ENCODE results near the gene FRS3. TPM values are rescaled to one million over a fixed set of nuclear protein-coding genes. Genes with fewer than 3 reads are reported as not detected.

FRS3 gene
- total RNA-seq, 2 donors from 2014 or later, result 5.2 to 6.9 TPM

- peaks cover 6% of the 10 kb centered on the region for H3K4me1 Mint-ChIP-seq
- no peaks in the 10 kb centered on the region for H3K36me3 Mint-ChIP-seq (ENCODE audit: low read depth)
- no peaks in the 10 kb centered on the region for H3K27me3 Mint-ChIP-seq
- no peak overlapping the region for H3K4me3 Mint-ChIP-seq
- no peak for DNase-seq
- ATAC-seq, result no peak
- no peaks in the 10 kb centered on the region for H3K9me3 ChIP-seq (ENCODE audit: control insufficient read depth, low read length, poor library complexity, severe bottlenecking)
- no peak overlapping the region for H3K27ac Mint-ChIP-seq
These were observed 40.7 kb downstream of the FRS3 start for GRCh38 chr6:41739041-41739440.

DNA sequence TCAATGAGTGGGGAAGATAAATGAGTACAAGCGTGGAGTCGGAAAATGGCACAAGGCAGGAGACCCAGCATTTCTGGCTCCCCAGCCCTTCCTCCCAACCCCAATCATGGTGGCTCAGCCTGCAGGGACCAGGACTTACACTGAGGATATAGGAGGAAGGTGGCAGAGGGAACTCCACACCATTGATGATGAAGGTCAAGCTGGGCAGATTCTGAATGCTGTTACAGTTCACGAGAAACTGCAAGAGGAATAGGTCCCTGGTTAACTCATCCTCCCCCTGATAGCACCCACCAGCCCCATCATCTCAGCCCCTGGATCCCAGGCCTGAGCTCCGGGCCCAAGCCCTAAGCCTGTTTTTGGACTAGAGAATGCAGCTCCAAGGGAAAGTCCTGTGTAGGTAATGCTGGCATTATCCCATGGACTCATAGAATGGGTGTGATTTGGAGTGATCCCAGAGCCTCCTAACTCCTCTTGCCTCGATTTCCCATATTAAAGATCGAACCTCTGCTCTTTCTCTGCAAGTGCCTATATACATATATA lies 42.0 kb downstream of the FRS3 start:
- Mint-ChIP-seq H3K27ac (no peak overlapping the region), H3K36me3 (ENCODE audit: low read depth) (no peaks in the 10 kb centered on the region), H3K4me1 (peaks cover 13% of the 10 kb centered on the region), H3K4me3 (no peak overlapping the region), H3K27me3 (no peaks in the 10 kb centered on the region)
- no peak for DNase-seq
- H3K9me3 ChIP-seq (ENCODE audit: control insufficient read depth, low read length, poor library complexity, severe bottlenecking), result no peaks in the 10 kb centered on the region
- ATAC-seq, result no peak

GRCh38 chr6:41736800-41737555 lies 42.7 kb downstream of the FRS3 start:
- H3K9me3 ChIP-seq (ENCODE audit: control insufficient read depth, low read length, poor library complexity, severe bottlenecking), result no peaks in the 10 kb centered on the region
- no peaks in the 10 kb centered on the region for H3K36me3 Mint-ChIP-seq (ENCODE audit: low read depth)
- no peaks in the 10 kb centered on the region for H3K27me3 Mint-ChIP-seq
- no peak overlapping the region for H3K27ac Mint-ChIP-seq
- no peak overlapping the region for H3K4me3 Mint-ChIP-seq
- DNase-seq (no peak), ATAC-seq (no peak)
- H3K4me1 Mint-ChIP-seq, result peaks cover 18% of the 10 kb centered on the region

DNA sequence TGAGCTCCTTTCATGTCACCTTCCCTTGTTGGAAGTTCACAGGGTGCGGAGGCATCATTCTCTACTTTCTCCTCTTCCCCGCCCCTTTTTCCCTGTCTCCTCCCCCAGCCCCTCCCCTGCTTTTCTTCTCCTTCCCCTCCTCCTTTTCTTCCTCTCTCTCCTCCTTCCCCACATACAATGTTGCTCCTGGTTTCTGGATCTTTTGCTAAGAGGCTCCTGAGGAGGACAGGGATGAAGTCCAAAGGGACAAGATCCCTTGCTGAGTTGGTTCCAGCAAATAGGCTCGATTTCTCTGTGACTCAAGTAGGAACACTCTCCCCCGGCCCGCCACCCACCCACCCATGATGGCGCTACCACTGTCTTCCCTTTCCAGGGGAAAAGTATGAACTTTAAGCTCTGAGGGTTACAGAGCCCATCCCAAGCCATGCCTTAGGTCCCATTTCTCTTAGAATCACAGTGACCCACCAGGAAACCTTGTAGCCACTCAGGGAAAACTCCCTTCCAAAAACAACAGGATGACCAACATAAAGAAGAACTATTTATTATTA lies 43.4 kb downstream of the FRS3 start:
- Mint-ChIP-seq H3K27me3 (no peaks in the 10 kb centered on the region), H3K4me1 (peaks cover 16% of the 10 kb centered on the region), H3K27ac (no peak overlapping the region), H3K36me3 (ENCODE audit: low read depth) (no peaks in the 10 kb centered on the region), H3K4me3 (peak overlapping the region; percentile 87)
- no peaks in the 10 kb centered on the region for H3K9me3 ChIP-seq (ENCODE audit: control insufficient read depth, low read length, poor library complexity, severe bottlenecking)
- DNase-seq (no peak), ATAC-seq (no peak)

GRCh38 chr6:41735427-41736185 lies 44.1 kb downstream of the FRS3 start, which contains the start of gene TFEB:
TSS of gene TFEB (minus strand) at chr6:41735608. CDS start at chr6:41691213, 44,395 bp downstream.
- no peaks in the 10 kb centered on the region for H3K9me3 ChIP-seq (ENCODE audit: control insufficient read depth, low read length, poor library complexity, severe bottlenecking)
- peak; percentile 89 to 95 (median 91) for DNase-seq
- H3K27ac Mint-ChIP-seq, result no peak within 1 kb of the TSS
- peaks cover 20% of the 10 kb centered on the region for H3K4me1 Mint-ChIP-seq
- peak; percentile 80 for ATAC-seq
- H3K36me3 Mint-ChIP-seq (ENCODE audit: low read depth), result no peaks in the 10 kb centered on the region
- H3K4me3 Mint-ChIP-seq, result peak within 1 kb of the TSS; percentile 87
- H3K27me3 Mint-ChIP-seq, result no peaks in the 10 kb centered on the region

GRCh38 chr6:41734666-41735426 lies 44.9 kb downstream of the FRS3 start:
- DNase-seq (peak; percentile 35 to 67 (median 63)), ATAC-seq (peak; percentile 23)
- no peaks in the 10 kb centered on the region for H3K9me3 ChIP-seq (ENCODE audit: control insufficient read depth, low read length, poor library complexity, severe bottlenecking)
- Mint-ChIP-seq H3K36me3 (ENCODE audit: low read depth) (no peaks in the 10 kb centered on the region), H3K4me3 (peak overlapping the region; percentile 87), H3K27ac (no peak overlapping the region), H3K27me3 (no peaks in the 10 kb centered on the region), H3K4me1 (peaks cover 26% of the 10 kb centered on the region)

DNA sequence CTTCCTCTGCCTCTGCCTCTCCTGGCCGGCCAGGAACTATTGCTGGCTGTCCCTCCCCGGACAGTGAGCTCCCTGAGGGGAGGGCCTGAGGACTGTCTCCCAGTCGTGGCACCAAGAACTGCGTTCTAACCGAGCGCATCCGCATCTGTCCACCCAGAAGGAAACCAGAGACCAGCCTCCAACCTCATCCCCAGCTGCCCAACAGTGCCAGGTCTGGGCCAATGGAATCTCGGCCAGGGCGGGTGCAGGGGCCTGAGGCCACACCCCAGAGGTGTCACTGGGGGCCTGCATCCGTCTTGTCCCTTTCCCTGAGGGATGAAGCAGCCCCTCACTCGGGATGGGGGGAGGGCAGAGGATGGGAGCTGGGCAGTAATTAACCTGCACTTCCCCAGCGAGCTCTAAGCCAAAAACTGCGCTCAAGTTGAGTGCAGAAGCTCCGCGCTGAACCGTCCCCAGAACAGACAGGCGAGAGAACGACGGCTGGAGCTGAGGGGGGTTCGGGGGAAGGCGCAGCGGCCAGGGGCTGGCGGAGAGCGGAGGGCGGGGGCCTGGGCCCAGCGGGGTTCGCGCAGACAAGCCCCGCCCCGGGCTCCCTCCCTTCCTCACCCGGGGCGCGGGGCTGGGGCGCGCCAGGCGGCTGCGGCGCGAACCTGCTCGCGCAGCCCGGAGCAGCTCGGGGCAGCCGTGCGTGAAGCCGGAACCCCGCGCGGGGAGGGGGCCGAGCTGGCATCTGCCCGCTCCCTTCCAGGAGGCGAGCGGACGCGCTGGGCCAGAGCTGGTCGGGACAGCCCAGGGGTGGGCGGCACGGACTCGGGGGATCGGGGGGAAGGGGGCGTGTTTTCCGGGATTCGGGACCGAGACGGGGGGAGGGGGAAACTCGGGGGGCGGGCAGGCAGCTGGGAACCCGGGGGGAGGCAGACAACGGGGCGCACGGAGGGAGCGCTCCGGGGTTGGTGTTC lies 45.7 kb downstream of the FRS3 start:
- ATAC-seq, result peak; percentile 68
- Mint-ChIP-seq H3K4me1 (peaks cover 27% of the 10 kb centered on the region), H3K36me3 (ENCODE audit: low read depth) (no peaks in the 10 kb centered on the region), H3K4me3 (peak overlapping the region; percentile 87), H3K27ac (peak overlapping the region; percentile 92), H3K27me3 (no peaks in the 10 kb centered on the region)
- H3K9me3 ChIP-seq (ENCODE audit: control insufficient read depth, low read length, poor library complexity, severe bottlenecking), result no peaks in the 10 kb centered on the region
- peak; percentile 60 to 73 (median 70) for DNase-seq

- no peaks in the 10 kb centered on the region for H3K36me3 Mint-ChIP-seq (ENCODE audit: low read depth)
- no peaks in the 10 kb centered on the region for H3K9me3 ChIP-seq (ENCODE audit: control insufficient read depth, low read length, poor library complexity, severe bottlenecking)
- no peaks in the 10 kb centered on the region for H3K27me3 Mint-ChIP-seq
- ATAC-seq (no peak), DNase-seq (no peak)
- peak overlapping the region; percentile 92 for H3K27ac Mint-ChIP-seq
- peaks cover 28% of the 10 kb centered on the region for H3K4me1 Mint-ChIP-seq
- peak overlapping the region; percentile 87 for H3K4me3 Mint-ChIP-seq
These were observed 46.4 kb downstream of the FRS3 start for GRCh38 chr6:41733360-41733706.

DNA sequence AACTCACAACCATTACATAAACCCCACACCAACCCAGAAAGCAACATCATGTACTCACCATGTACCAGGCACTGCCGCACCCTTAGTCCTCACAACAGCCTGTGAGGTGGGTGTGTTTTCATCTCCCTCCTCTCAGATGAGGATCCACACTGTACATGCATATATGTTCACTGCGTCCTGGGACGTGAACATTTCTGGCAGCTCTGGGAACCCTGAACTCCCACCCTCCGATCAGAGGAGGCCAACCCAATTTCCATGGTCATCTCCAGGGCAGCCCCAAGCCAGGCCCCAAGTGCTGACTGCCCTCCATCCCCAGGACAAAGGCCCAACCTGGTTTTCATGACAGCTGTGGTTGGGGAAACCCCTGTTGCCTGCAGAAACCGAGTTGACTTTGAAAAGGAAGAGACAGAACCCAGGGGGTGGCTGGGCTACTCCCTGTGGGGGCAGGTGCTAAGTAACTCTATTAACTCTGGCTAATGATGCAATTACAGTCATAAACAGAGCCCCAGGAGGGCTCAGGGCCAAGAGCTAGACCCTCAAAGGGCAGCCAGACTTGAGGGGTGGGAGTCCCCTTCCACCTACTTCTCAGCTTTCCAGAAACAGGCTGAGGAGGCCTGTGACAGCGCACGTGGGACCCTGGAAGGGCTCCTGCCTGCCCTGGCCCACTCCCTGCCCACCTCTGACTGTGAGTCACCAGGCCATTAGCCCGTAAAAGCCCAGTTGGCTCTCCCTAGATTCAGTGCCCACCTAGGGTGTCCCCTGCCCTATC lies 46.9 kb downstream of the FRS3 start:
- peak; percentile 66 for ATAC-seq
- H3K4me1 Mint-ChIP-seq, result peaks cover 32% of the 10 kb centered on the region
- peak overlapping the region; percentile 87 for H3K4me3 Mint-ChIP-seq

DNA sequence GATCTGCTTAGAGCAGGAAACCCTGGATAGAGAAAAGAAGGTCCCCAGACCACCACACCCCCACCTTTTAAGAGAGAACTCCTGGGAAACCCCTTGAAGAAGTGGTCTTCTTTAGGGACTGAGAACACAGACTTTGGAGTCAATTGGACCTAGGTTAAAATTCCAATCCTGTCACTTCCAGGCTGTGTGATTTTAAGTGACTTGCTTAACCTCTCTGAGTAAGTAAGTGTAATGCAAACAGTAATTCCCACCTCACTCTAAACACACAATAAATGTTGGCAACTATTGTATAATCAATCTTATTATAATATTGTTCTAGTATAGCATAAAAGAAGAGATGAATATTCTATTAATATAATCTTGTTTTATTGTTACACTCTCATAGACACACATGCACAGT lies 47.6 kb downstream of the FRS3 start:
- DNase-seq (no peak), ATAC-seq (no peak)
- Mint-ChIP-seq H3K27ac (peak overlapping the region; percentile 92), H3K4me1 (peaks cover 33% of the 10 kb centered on the region), H3K36me3 (ENCODE audit: low read depth) (no peaks in the 10 kb centered on the region), H3K4me3 (peak overlapping the region; percentile 87), H3K27me3 (no peaks in the 10 kb centered on the region)
- H3K9me3 ChIP-seq (ENCODE audit: control insufficient read depth, low read length, poor library complexity, severe bottlenecking), result no peaks in the 10 kb centered on the region

More for the DNA sequence above, 46.9 kb downstream of the FRS3 start:
- no peaks in the 10 kb centered on the region for H3K9me3 ChIP-seq (ENCODE audit: control insufficient read depth, low read length, poor library complexity, severe bottlenecking)
- Mint-ChIP-seq H3K36me3 (ENCODE audit: low read depth) (no peaks in the 10 kb centered on the region), H3K27ac (peak overlapping the region; percentile 92), H3K27me3 (no peaks in the 10 kb centered on the region)
- peak; percentile 32 to 49 (median 36) for DNase-seq

- no peaks in the 10 kb centered on the region for H3K27me3 Mint-ChIP-seq
- no peak overlapping the region for H3K4me3 Mint-ChIP-seq
- DNase-seq (no peak), ATAC-seq (no peak)
- H3K4me1 Mint-ChIP-seq, result peaks cover 35% of the 10 kb centered on the region
- H3K36me3 Mint-ChIP-seq (ENCODE audit: low read depth), result no peaks in the 10 kb centered on the region
- H3K27ac Mint-ChIP-seq, result peak overlapping the region; percentile 92
- H3K9me3 ChIP-seq (ENCODE audit: control insufficient read depth, low read length, poor library complexity, severe bottlenecking), result no peaks in the 10 kb centered on the region
These were observed 48.1 kb downstream of the FRS3 start for GRCh38 chr6:41731561-41732086.

Data from T-helper 17 cell (primary cell).